SK-N-SH treated with all-trans-retinoic acid at 6 μM for 48 hours (cell line): ENCODE results near the gene SYNDIG1.

ENCODE experiments used
- ATAC-seq: fragments of 200-7000 bp; cut with Tn5 transposase; 3 replicates; pipeline ENCODE4 v1.9.1; 2020; ENCODE audit warnings: mild to moderate bottlenecking, moderate library complexity
- ARNTL ChIP-seq: fragments of 450-650 bp; formaldehyde crosslinking; IDR thresholded peaks from 2 replicates; pipeline ENCODE4 v1.5.0; 2020; ENCODE audit warnings: low read depth, mild to moderate bottlenecking, moderate library complexity, borderline replicate concordance
- BACH2 ChIP-seq: fragments of 250-450 bp; sonication (Bioruptor Pico); IDR thresholded peaks from 2 replicates; pipeline ENCODE4 v1.9.0; 2021; ENCODE audit warnings: mild to moderate bottlenecking, borderline replicate concordance
- CSDC2 ChIP-seq: fragments of 250-450 bp; sonication (Bioruptor Pico); IDR thresholded peaks from 2 replicates; pipeline ENCODE4 v1.5.0; 2020; ENCODE audit warnings: mild to moderate bottlenecking, moderate library complexity
- ESRRG ChIP-seq: fragments of 250-450 bp; sonication (Bioruptor Pico); IDR thresholded peaks from 2 replicates; pipeline ENCODE4 v1.6.1; 2021; ENCODE audit warnings: mild to moderate bottlenecking
- GLIS3 ChIP-seq: fragments of 250-450 bp; sonication (Bioruptor Pico); IDR thresholded peaks from 2 replicates; pipeline ENCODE4 v1.5.0; 2020; ENCODE audit warnings: mild to moderate bottlenecking, moderate library complexity
- ISL1 ChIP-seq: fragments of 250-450 bp; sonication (Bioruptor Pico); IDR thresholded peaks from 2 replicates; pipeline ENCODE4 v2.1.2; 2022; ENCODE audit warnings: mild to moderate bottlenecking, moderate library complexity
- OSR1 ChIP-seq: fragments of 250-450 bp; sonication (Bioruptor Pico); IDR thresholded peaks from 2 replicates; pipeline ENCODE4 v1.8.0; 2022; ENCODE audit warnings: moderate library complexity, mild to moderate bottlenecking, inconsistent platforms
- PPARA ChIP-seq: fragments of 250-450 bp; sonication (Bioruptor Pico); IDR thresholded peaks from 2 replicates; pipeline ENCODE4 v1.5.0; 2020; ENCODE audit warnings: mild to moderate bottlenecking, borderline replicate concordance
- RARB ChIP-seq: fragments of 250-450 bp; sonication (Bioruptor Pico); IDR thresholded peaks from 2 replicates; pipeline ENCODE4 v1.8.0; 2021; ENCODE audit warnings: mild to moderate bottlenecking, moderate library complexity
- SNAI2 ChIP-seq: fragments of 250-450 bp; sonication (Bioruptor Pico); IDR thresholded peaks from 2 replicates; pipeline ENCODE4 v1.5.0; 2020; ENCODE audit warnings: mild to moderate bottlenecking, moderate library complexity
- TOX ChIP-seq: fragments of 250-450 bp; sonication (Bioruptor Pico); IDR thresholded peaks from 2 replicates; pipeline ENCODE4 v1.8.0; 2021; ENCODE audit warnings: mild to moderate bottlenecking, moderate library complexity, borderline replicate concordance
- ZC3H10 ChIP-seq: fragments of 250-450 bp; sonication (Bioruptor Pico); IDR thresholded peaks from 2 replicates; pipeline ENCODE4 v1.5.1; 2021; ENCODE audit warnings: mild to moderate bottlenecking, moderate library complexity
- ZFP3 ChIP-seq: fragments of 250-450 bp; sonication (Bioruptor Pico); IDR thresholded peaks from 2 replicates; pipeline ENCODE4 v1.5.0; 2020; ENCODE audit warnings: mild to moderate bottlenecking, moderate library complexity
- ZNF565 ChIP-seq: fragments of 450-650 bp; formaldehyde crosslinking; conservative IDR thresholded peaks from 2 replicates; pipeline ENCODE4 v1.5.0; 2020; ENCODE audit warnings: low read depth, mild to moderate bottlenecking, moderate library complexity
- ZNF8 ChIP-seq: fragments of 450-650 bp; formaldehyde crosslinking; IDR thresholded peaks from 2 replicates; pipeline ENCODE4 v1.5.0; 2020; ENCODE audit warnings: mild to moderate bottlenecking, moderate library complexity
- TF ChIP-seq, protein P1 (sequence below): fragments of 250-450 bp; sonication (Bioruptor Pico); IDR thresholded peaks from 2 replicates; pipeline ENCODE4 v1.8.0; 2020; ENCODE audit warnings: mild to moderate bottlenecking, moderate library complexity, borderline replicate concordance
- TF ChIP-seq, protein P2 (sequence below): fragments of 250-450 bp; sonication (Bioruptor Pico); IDR thresholded peaks from 2 replicates; pipeline ENCODE4 v1.8.0; 2021; ENCODE audit warnings: low read depth, mild to moderate bottlenecking, moderate library complexity, borderline replicate concordance
- TF ChIP-seq, protein P3 (sequence below): fragments of 250-450 bp; sonication (Bioruptor Pico); IDR thresholded peaks from 2 replicates; pipeline ENCODE4 v1.5.0; 2020; ENCODE audit warnings: mild to moderate bottlenecking, moderate library complexity
- TF ChIP-seq, protein P4 (sequence below): fragments of 250-450 bp; sonication (Bioruptor Pico); IDR thresholded peaks from 2 replicates; pipeline ENCODE4 v1.5.1; 2021; ENCODE audit warnings: mild to moderate bottlenecking, moderate library complexity
- TF ChIP-seq, protein P5 (sequence below): fragments of 250-450 bp; sonication (Bioruptor Pico); IDR thresholded peaks from 2 replicates; pipeline ENCODE4 v1.5.1; 2020; ENCODE audit warnings: low read depth, mild to moderate bottlenecking, moderate library complexity

SYNDIG1 gene

DNA sequence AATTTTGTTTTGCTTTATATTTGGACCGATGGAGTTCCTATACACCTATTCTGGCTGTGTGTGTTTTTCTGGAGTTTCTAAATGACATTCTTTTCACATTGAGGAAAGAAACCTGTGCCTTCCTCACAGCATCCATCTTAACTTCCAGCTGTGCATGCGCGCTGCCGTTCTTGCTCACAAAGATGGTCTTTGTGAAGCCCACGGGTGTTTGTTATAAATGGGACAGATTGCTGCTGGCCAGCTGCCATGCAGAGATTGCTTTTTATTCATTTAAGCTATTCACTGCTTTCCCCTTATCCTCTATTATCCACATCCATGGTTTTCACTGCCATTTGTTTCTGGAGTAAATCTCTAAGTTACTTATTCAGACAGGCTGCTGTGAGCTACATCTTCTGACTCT is 54.2 kb downstream of the SYNDIG1 start:
- no peak for ATAC-seq
- TF ChIP-seq ARNTL (no peak), RARB (no peak), ZNF8 (no peak), ZNF565 (CRISPR knock-in tag) (no peak), ESRRG (no peak), ZFP3 (CRISPR knock-in tag) (no peak), BACH2 (no peak), OSR1 (CRISPR knock-in tag) (no peak), GLIS3 (CRISPR knock-in tag) (no peak), TOX (CRISPR knock-in tag) (no peak), SNAI2 (no peak), CSDC2 (CRISPR knock-in tag) (no peak), PPARA (CRISPR knock-in tag) (no peak)
- TF ChIP-seq, protein P1, sequence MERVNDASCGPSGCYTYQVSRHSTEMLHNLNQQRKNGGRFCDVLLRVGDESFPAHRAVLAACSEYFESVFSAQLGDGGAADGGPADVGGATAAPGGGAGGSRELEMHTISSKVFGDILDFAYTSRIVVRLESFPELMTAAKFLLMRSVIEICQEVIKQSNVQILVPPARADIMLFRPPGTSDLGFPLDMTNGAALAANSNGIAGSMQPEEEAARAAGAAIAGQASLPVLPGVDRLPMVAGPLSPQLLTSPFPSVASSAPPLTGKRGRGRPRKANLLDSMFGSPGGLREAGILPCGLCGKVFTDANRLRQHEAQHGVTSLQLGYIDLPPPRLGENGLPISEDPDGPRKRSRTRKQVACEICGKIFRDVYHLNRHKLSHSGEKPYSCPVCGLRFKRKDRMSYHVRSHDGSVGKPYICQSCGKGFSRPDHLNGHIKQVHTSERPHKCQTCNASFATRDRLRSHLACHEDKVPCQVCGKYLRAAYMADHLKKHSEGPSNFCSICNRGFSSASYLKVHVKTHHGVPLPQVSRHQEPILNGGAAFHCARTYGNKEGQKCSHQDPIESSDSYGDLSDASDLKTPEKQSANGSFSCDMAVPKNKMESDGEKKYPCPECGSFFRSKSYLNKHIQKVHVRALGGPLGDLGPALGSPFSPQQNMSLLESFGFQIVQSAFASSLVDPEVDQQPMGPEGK (CRISPR knock-in tag) = no peak
- TF ChIP-seq, protein P2, sequence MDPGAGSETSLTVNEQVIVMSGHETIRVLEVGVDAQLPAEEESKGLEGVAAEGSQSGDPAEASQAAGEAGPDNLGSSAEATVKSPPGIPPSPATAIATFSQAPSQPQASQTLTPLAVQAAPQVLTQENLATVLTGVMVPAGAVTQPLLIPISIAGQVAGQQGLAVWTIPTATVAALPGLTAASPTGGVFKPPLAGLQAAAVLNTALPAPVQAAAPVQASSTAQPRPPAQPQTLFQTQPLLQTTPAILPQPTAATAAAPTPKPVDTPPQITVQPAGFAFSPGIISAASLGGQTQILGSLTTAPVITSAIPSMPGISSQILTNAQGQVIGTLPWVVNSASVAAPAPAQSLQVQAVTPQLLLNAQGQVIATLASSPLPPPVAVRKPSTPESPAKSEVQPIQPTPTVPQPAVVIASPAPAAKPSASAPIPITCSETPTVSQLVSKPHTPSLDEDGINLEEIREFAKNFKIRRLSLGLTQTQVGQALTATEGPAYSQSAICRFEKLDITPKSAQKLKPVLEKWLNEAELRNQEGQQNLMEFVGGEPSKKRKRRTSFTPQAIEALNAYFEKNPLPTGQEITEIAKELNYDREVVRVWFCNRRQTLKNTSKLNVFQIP (CRISPR knock-in tag) = no peak
- TF ChIP-seq, protein P3, sequence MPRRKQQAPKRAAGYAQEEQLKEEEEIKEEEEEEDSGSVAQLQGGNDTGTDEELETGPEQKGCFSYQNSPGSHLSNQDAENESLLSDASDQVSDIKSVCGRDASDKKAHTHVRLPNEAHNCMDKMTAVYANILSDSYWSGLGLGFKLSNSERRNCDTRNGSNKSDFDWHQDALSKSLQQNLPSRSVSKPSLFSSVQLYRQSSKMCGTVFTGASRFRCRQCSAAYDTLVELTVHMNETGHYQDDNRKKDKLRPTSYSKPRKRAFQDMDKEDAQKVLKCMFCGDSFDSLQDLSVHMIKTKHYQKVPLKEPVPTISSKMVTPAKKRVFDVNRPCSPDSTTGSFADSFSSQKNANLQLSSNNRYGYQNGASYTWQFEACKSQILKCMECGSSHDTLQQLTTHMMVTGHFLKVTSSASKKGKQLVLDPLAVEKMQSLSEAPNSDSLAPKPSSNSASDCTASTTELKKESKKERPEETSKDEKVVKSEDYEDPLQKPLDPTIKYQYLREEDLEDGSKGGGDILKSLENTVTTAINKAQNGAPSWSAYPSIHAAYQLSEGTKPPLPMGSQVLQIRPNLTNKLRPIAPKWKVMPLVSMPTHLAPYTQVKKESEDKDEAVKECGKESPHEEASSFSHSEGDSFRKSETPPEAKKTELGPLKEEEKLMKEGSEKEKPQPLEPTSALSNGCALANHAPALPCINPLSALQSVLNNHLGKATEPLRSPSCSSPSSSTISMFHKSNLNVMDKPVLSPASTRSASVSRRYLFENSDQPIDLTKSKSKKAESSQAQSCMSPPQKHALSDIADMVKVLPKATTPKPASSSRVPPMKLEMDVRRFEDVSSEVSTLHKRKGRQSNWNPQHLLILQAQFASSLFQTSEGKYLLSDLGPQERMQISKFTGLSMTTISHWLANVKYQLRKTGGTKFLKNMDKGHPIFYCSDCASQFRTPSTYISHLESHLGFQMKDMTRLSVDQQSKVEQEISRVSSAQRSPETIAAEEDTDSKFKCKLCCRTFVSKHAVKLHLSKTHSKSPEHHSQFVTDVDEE = no peak
- TF ChIP-seq, protein P4, sequence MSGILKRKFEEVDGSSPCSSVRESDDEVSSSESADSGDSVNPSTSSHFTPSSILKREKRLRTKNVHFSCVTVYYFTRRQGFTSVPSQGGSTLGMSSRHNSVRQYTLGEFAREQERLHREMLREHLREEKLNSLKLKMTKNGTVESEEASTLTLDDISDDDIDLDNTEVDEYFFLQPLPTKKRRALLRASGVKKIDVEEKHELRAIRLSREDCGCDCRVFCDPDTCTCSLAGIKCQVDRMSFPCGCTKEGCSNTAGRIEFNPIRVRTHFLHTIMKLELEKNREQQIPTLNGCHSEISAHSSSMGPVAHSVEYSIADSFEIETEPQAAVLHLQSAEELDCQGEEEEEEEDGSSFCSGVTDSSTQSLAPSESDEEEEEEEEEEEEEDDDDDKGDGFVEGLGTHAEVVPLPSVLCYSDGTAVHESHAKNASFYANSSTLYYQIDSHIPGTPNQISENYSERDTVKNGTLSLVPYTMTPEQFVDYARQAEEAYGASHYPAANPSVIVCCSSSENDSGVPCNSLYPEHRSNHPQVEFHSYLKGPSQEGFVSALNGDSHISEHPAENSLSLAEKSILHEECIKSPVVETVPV (CRISPR knock-in tag) = no peak
- TF ChIP-seq, protein P5, sequence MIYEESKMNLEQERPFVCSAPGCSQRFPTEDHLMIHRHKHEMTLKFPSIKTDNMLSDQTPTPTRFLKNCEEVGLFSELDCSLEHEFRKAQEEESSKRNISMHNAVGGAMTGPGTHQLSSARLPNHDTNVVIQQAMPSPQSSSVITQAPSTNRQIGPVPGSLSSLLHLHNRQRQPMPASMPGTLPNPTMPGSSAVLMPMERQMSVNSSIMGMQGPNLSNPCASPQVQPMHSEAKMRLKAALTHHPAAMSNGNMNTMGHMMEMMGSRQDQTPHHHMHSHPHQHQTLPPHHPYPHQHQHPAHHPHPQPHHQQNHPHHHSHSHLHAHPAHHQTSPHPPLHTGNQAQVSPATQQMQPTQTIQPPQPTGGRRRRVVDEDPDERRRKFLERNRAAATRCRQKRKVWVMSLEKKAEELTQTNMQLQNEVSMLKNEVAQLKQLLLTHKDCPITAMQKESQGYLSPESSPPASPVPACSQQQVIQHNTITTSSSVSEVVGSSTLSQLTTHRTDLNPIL (CRISPR knock-in tag) = no peak

DNA sequence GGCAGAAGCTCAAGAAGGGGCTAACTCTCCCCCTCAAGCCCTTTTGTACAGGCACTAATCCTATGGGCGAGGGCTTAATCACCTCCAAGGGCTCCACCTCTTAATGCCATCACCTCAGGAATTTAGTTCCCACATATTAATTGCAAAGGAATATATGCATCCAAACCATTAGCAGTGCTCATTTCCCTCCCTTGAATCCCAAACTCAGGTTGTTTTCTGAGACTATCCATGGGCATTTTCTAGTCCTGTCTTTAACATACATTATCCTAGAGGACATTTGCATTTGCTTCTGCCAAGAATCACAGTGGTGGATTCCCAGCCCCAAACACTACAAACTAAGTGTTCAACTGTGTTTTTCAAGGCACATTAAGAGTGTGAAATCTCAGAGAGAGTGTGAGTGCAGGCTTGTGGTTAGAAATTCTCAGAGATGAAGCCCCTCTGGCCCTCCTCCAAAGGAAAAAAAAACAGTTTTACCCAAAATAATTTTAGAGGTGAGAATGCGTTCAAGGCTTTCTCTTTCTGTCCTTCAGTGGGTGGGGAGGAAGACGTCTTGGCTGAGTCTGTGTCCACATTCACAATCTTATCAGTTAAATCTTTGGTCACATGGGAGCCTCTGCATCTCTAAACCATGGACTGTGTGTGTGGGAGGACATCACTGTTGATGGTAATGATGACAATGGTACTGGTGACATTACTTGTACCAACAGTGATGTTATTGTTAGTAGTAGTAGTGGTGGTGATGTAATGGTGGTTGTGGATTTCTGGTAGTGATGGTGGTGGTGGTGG is 59.3 kb downstream of the SYNDIG1 start:
- ATAC-seq = no peak
- TF ChIP-seq ZFP3 (CRISPR knock-in tag) = no peak
- TF ChIP-seq, all 23 proteins: peak for 0

DNA sequence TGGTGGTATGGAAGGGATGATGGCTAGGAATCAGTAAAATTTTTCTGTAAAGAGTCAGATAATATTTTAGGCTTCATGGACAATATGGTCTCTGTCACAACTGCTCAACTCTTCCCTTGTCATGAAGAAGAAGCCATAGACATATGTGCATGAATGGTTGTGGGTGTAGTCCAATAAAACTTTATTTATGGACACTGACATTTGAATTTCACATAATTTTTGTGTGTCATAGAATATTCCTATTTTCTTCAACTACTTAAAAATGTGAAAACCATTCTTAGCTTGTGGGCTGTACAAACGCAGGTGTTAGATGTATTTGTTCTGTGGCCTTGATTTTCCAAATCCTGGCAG is 59.9 kb downstream of the SYNDIG1 start:
- TF ChIP-seq ZFP3 (CRISPR knock-in tag) (no peak), CSDC2 (CRISPR knock-in tag) (no peak), ISL1 (CRISPR knock-in tag) (no peak), BACH2 (no peak), GLIS3 (CRISPR knock-in tag) (no peak), ZC3H10 (CRISPR knock-in tag) (no peak), OSR1 (CRISPR knock-in tag) (no peak)
- TF ChIP-seq, protein P2 (CRISPR knock-in tag) = no peak
- no peak for ATAC-seq
